ENCODE results near the gene MGAT1. TPM values are rescaled to one million over a fixed set of nuclear protein-coding genes. Genes with fewer than 3 reads are reported as not detected.

The MGAT1 gene
- 119 to 136 TPM (median 123 TPM) in 3 replicates for total RNA-seq
- long read RNA-seq, transcript MGAT1-201 (2 exons, 2,761 nt): major isoform, 412 of 498 reads
- long read RNA-seq, transcript MGAT1-203 (3 exons, 3,077 nt): minor isoform, 36 of 498 reads
- long read RNA-seq, partial matches to known transcripts: 2 of 498 reads
- long read RNA-seq, other reads (novel, unspliced or antisense): 43 of 498 reads

DNA sequence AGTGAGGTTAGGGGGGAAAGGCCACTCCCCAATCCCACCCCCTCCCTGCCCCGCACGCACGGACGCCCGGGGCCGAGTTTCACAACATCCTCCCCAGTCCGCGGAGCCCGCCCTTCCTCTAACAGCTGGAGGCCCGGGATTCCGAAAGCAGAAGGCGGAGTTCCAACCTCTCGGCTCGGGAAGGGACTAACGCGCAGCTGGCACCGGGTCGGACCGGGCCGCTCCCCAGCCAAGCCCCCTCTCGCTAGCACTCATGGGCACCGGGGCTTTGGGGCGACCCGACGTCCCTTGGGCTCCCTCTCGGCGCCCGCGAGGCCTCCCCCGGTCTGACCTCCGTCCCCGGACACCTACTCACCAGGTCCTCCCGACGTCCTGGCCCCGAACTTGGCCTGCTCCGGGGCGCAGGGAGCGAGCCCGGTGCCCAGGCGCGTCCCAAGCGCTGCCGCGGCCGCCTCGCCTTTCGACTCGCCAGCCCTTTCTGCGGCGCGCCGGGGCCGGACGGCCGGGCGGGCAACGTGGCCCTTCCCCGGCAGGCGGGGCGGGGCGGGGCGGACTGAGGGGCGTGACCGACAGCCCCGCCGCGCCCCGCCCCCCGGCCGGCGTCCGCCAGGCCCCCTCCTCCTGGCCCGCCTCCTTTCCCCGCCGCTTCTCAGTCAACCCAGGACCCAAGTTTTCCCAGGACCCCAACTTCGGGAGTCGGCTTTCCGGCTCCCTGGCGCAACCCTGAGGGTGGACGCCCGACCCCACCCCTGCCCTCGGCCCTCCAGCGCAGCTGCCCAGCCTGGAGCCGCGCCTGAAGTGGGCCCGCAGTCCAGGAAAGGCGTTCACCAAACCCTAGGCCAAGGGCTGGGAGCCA lies at the start of gene MGAT1:
TSS of gene MGAT1 (minus strand) at position 482 of the 856 bp plus-strand sequence. CDS start 9,835 bp downstream, outside the sequence.
- DNase-seq (ENCODE audit: low spot score): no peak
- peak within 1 kb of the TSS; percentile 96 for H3K27ac Mint-ChIP-seq (ENCODE audit: unreplicated experiment)
- no peaks in the 10 kb centered on the region for H3K27me3 Mint-ChIP-seq (ENCODE audit: low read depth)
- peaks cover 4% of the 10 kb centered on the region for H3K36me3 Mint-ChIP-seq (ENCODE audit: low read depth)
- H3K9me3 Mint-ChIP-seq (ENCODE audit: low read depth): no peaks in the 10 kb centered on the region
- H3K4me1 Mint-ChIP-seq (ENCODE audit: low read depth): peaks cover 76% of the 10 kb centered on the region
- TF ChIP-seq, protein P1, sequence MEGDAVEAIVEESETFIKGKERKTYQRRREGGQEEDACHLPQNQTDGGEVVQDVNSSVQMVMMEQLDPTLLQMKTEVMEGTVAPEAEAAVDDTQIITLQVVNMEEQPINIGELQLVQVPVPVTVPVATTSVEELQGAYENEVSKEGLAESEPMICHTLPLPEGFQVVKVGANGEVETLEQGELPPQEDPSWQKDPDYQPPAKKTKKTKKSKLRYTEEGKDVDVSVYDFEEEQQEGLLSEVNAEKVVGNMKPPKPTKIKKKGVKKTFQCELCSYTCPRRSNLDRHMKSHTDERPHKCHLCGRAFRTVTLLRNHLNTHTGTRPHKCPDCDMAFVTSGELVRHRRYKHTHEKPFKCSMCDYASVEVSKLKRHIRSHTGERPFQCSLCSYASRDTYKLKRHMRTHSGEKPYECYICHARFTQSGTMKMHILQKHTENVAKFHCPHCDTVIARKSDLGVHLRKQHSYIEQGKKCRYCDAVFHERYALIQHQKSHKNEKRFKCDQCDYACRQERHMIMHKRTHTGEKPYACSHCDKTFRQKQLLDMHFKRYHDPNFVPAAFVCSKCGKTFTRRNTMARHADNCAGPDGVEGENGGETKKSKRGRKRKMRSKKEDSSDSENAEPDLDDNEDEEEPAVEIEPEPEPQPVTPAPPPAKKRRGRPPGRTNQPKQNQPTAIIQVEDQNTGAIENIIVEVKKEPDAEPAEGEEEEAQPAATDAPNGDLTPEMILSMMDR (IDR thresholded peaks at IDR 0.05): peak; percentile 6
- H3K4me3 Mint-ChIP-seq (ENCODE audit: unreplicated experiment): peak within 1 kb of the TSS; percentile 83

- no peak overlapping the region for H3K27ac Mint-ChIP-seq (ENCODE audit: unreplicated experiment)
- H3K4me3 Mint-ChIP-seq (ENCODE audit: unreplicated experiment): no peak overlapping the region
Observed at GRCh38 chr5:180850434-180851078, 48.0 kb upstream of the MGAT1 start.

DNA sequence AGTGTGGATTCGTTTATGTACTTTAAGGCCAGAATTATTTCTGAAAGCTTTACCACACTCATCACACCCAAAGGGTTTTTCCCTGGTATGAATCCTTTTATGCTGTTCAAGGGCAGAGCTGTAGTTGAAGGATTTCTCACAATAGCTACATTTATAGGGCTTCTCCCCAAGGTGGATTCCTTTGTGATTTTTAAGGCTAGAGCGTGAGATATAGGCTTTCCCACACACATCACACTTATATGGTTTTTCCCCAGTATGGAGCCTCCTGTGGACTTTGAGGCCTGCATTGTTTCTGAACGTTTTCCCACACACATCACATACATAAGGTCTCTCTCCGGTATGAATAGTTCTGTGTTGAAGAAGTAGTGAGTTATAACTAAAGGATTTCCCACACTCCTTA lies 47.2 kb upstream of the MGAT1 start:
- H3K4me1 Mint-ChIP-seq (ENCODE audit: low read depth): no peaks in the 10 kb centered on the region
- no peak overlapping the region for H3K4me3 Mint-ChIP-seq (ENCODE audit: unreplicated experiment)
- H3K9me3 Mint-ChIP-seq (ENCODE audit: low read depth): peaks cover 80% of the 10 kb centered on the region
- H3K36me3 Mint-ChIP-seq (ENCODE audit: low read depth): peaks cover 62% of the 10 kb centered on the region
- TF ChIP-seq, protein P1 (IDR thresholded peaks at IDR 0.05): no peak
- H3K27me3 Mint-ChIP-seq (ENCODE audit: low read depth): no peaks in the 10 kb centered on the region
- no peak for DNase-seq (ENCODE audit: low spot score)
- H3K27ac Mint-ChIP-seq (ENCODE audit: unreplicated experiment): no peak overlapping the region

More at GRCh38 chr5:180850434-180851078, 48.0 kb upstream of the MGAT1 start:
- Mint-ChIP-seq H3K36me3 (ENCODE audit: low read depth) (peaks cover 68% of the 10 kb centered on the region), H3K4me1 (ENCODE audit: low read depth) (no peaks in the 10 kb centered on the region), H3K9me3 (ENCODE audit: low read depth) (peaks cover 77% of the 10 kb centered on the region), H3K27me3 (ENCODE audit: low read depth) (no peaks in the 10 kb centered on the region)
- TF ChIP-seq, protein P1 (IDR thresholded peaks at IDR 0.05): no peak
- DNase-seq (ENCODE audit: low spot score): no peak

DNA sequence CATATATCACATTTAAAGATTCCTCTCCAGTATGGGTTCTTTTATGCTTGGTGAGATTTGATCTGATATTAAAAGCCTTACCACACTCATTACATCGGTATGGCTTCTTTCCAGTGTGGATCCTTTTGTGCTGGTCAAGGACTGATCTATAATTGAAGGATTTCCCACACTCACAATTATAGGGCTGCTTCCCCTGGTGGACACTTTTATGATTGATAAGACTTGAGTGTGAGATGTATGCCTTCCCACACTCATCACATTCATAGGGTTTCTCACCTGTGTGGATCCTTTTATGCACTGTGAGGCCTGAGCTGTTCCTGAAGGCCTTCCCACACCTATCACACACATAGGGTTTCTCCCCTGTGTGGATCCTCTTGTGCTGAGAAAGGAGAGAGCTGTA lies 46.3 kb upstream of the MGAT1 start:
- no peak overlapping the region for H3K4me3 Mint-ChIP-seq (ENCODE audit: unreplicated experiment)
- peaks cover 75% of the 10 kb centered on the region for H3K9me3 Mint-ChIP-seq (ENCODE audit: low read depth)
- no peak for DNase-seq (ENCODE audit: low spot score)
- H3K36me3 Mint-ChIP-seq (ENCODE audit: low read depth): peaks cover 57% of the 10 kb centered on the region
- TF ChIP-seq, protein P1 (IDR thresholded peaks at IDR 0.05): no peak
- H3K27ac Mint-ChIP-seq (ENCODE audit: unreplicated experiment): no peak overlapping the region
- H3K4me1 Mint-ChIP-seq (ENCODE audit: low read depth): no peaks in the 10 kb centered on the region
- H3K27me3 Mint-ChIP-seq (ENCODE audit: low read depth): no peaks in the 10 kb centered on the region

- Mint-ChIP-seq H3K4me3 (ENCODE audit: unreplicated experiment) (no peak overlapping the region), H3K27me3 (ENCODE audit: low read depth) (no peaks in the 10 kb centered on the region), H3K4me1 (ENCODE audit: low read depth) (no peaks in the 10 kb centered on the region), H3K27ac (ENCODE audit: unreplicated experiment) (no peak overlapping the region), H3K9me3 (ENCODE audit: low read depth) (peaks cover 71% of the 10 kb centered on the region), H3K36me3 (ENCODE audit: low read depth) (peaks cover 55% of the 10 kb centered on the region)
- TF ChIP-seq, protein P1 (IDR thresholded peaks at IDR 0.05): no peak
- no peak for DNase-seq (ENCODE audit: low spot score)
Observed at GRCh38 chr5:180848265-180848664, 45.7 kb upstream of the MGAT1 start.
